HG03521 (cell line): ENCODE results near the gene NFKBIA.
"Not testable (repeated sequence)": the region's sequence is repeated elsewhere in the genome, so short reads cannot be mapped to it uniquely, and the experiment has no call there.

Experiments
- ATAC-seq: cut with Tn5 transposase; IDR thresholded peaks from one replicate; pipeline ENCODE4 v1.9.1; 2021; ENCODE audit warnings: mild to moderate bottlenecking, moderate library complexity; ENCODE audit not compliant: unreplicated experiment

Gene NFKBIA

GRCh38 chr14:35404449-35405303 lies at the start of gene NFKBIA:
Gene NFKBIA, minus strand, starts transcription at chr14:35404749. Its CDS starts 105 bp downstream, at chr14:35404644.
- peak; percentile 66 for ATAC-seq

GRCh38 chr14:35446450-35446849 lies 41.9 kb upstream of the NFKBIA start:
- no peak for ATAC-seq

GRCh38 chr14:35444104-35444503 lies 39.6 kb upstream of the NFKBIA start:
- ATAC-seq: no peak

GRCh38 chr14:35441160-35441559 lies 36.6 kb upstream of the NFKBIA start:
- no peak for ATAC-seq

GRCh38 chr14:35438910-35439713 lies 34.6 kb upstream of the NFKBIA start:
- no peak for ATAC-seq

- ATAC-seq: not testable (repeated sequence)
Measured at GRCh38 chr14:35438492-35438891, 33.9 kb upstream of the NFKBIA start.

GRCh38 chr14:35435177-35435576 lies 30.6 kb upstream of the NFKBIA start:
- no peak for ATAC-seq

GRCh38 chr14:35433826-35434225 lies 29.3 kb upstream of the NFKBIA start:
- no peak for ATAC-seq

- no peak for ATAC-seq
Measured at GRCh38 chr14:35430459-35431199, 26.1 kb upstream of the NFKBIA start.

- ATAC-seq: no peak
Measured at GRCh38 chr14:35429951-35430350, 25.4 kb upstream of the NFKBIA start.

GRCh38 chr14:35425850-35426249 lies 21.3 kb upstream of the NFKBIA start:
- no peak for ATAC-seq

GRCh38 chr14:35423621-35424020 lies 19.1 kb upstream of the NFKBIA start:
- ATAC-seq: no peak

- no peak for ATAC-seq
Measured at GRCh38 chr14:35420036-35420811, 15.7 kb upstream of the NFKBIA start.

- ATAC-seq: no peak
Measured at GRCh38 chr14:35419429-35419841, 14.9 kb upstream of the NFKBIA start.

GRCh38 chr14:35418093-35418492 lies 13.5 kb upstream of the NFKBIA start:
- no peak for ATAC-seq

- no peak for ATAC-seq
Measured at GRCh38 chr14:35416108-35416750, 11.7 kb upstream of the NFKBIA start.

GRCh38 chr14:35414365-35414764 lies 9.8 kb upstream of the NFKBIA start:
- ATAC-seq: no peak

GRCh38 chr14:35412272-35413056 lies 7.9 kb upstream of the NFKBIA start:
- no peak for ATAC-seq

GRCh38 chr14:35410858-35411257 lies 6.3 kb upstream of the NFKBIA start:
- no peak for ATAC-seq
